ENCODE data around the gene BLACAT1. TPM values are rescaled to one million over a fixed set of nuclear protein-coding genes. Genes with fewer than 3 reads are reported as not detected.

Gene BLACAT1
- 0.51 and 0.68 TPM in 2 replicates for total RNA-seq

- intact Hi-C loops (cut with micrococcal nuclease) = loop anchor here (1.0 kb wide), 1 partner anchor 25 kb away; no protein-coding TSS in a partner anchor
Measured at GRCh38 chr1:205455581-205456382, at the start of gene BLACAT1. TSS of gene BLACAT1 (minus strand) at chr1:205456045.

- intact Hi-C loops (cut with micrococcal nuclease) = no loop called here
Measured at GRCh38 chr1:205505076-205505729, 49.4 kb upstream of the BLACAT1 start.

- intact Hi-C loops (cut with micrococcal nuclease) = no loop called here
Measured at GRCh38 chr1:205504311-205505075, 48.6 kb upstream of the BLACAT1 start, which contains the start of gene CDK18. TSS of gene CDK18 (plus strand) at chr1:205504669. CDS start at chr1:205523168, 18,499 bp downstream.

- intact Hi-C loops (cut with micrococcal nuclease) = no loop called here
Measured at GRCh38 chr1:205502992-205503391, 47.1 kb upstream of the BLACAT1 start.

- intact Hi-C loops (cut with micrococcal nuclease) = no loop called here
Measured at GRCh38 chr1:205502111-205502810, 46.4 kb upstream of the BLACAT1 start.

- intact Hi-C loops (cut with micrococcal nuclease) = no loop called here
Measured at GRCh38 chr1:205500240-205501233, 44.7 kb upstream of the BLACAT1 start.

GRCh38 chr1:205499789-205500188, 43.9 kb upstream of the BLACAT1 start:
- intact Hi-C loops (cut with micrococcal nuclease) = no loop called here

GRCh38 chr1:205497351-205497750, 41.5 kb upstream of the BLACAT1 start:
- intact Hi-C loops (cut with micrococcal nuclease) = no loop called here

GRCh38 chr1:205496661-205497060, 40.8 kb upstream of the BLACAT1 start:
- intact Hi-C loops (cut with micrococcal nuclease) = no loop called here

GRCh38 chr1:205495237-205495823, 39.5 kb upstream of the BLACAT1 start:
- intact Hi-C loops (cut with micrococcal nuclease) = no loop called here

GRCh38 chr1:205494115-205494514, 38.3 kb upstream of the BLACAT1 start:
- intact Hi-C loops (cut with micrococcal nuclease) = no loop called here

GRCh38 chr1:205493241-205494085, 37.6 kb upstream of the BLACAT1 start:
- intact Hi-C loops (cut with micrococcal nuclease) = no loop called here

GRCh38 chr1:205492774-205493173, 36.9 kb upstream of the BLACAT1 start:
- intact Hi-C loops (cut with micrococcal nuclease) = no loop called here

GRCh38 chr1:205492201-205492667, 36.4 kb upstream of the BLACAT1 start:
- intact Hi-C loops (cut with micrococcal nuclease) = no loop called here

- intact Hi-C loops (cut with micrococcal nuclease) = no loop called here
Measured at GRCh38 chr1:205491794-205492193, 35.9 kb upstream of the BLACAT1 start.

GRCh38 chr1:205488074-205488723, 32.4 kb upstream of the BLACAT1 start:
- intact Hi-C loops (cut with micrococcal nuclease) = loop anchor here (1.0 to 5.0 kb wide), 3 partner anchors 36 to 171 kb away; partner anchors contain the start of gene ELK4

GRCh38 chr1:205486258-205486657, 30.4 kb upstream of the BLACAT1 start:
- intact Hi-C loops (cut with micrococcal nuclease) = loop anchor here (5.0 kb wide), 1 partner anchor 146 kb away; the partner anchor contains the start of gene ELK4
